ENCODE data around the gene CHGA.

CHGA gene

GRCh38 chr14:92939699-92940098 lies 16.7 kb downstream of the CHGA start:
- no peak for TF ChIP-seq CTCF (IDR thresholded peaks at IDR 0.05; ENCODE audit: low read length, missing control alignments)
- DNase-seq (ENCODE audit: low read depth), result no peak
- no peak overlapping the region for H3K4me3 ChIP-seq (replicated peaks; ENCODE audit: low read depth, low read length)

- DNase-seq (ENCODE audit: low read depth), result no peak
- no peak for TF ChIP-seq CTCF (IDR thresholded peaks at IDR 0.05; ENCODE audit: low read length, missing control alignments)
- H3K4me3 ChIP-seq (replicated peaks; ENCODE audit: low read depth, low read length), result no peak overlapping the region
Observed at GRCh38 chr14:92940543-92940942, 17.6 kb downstream of the CHGA start.

DNA sequence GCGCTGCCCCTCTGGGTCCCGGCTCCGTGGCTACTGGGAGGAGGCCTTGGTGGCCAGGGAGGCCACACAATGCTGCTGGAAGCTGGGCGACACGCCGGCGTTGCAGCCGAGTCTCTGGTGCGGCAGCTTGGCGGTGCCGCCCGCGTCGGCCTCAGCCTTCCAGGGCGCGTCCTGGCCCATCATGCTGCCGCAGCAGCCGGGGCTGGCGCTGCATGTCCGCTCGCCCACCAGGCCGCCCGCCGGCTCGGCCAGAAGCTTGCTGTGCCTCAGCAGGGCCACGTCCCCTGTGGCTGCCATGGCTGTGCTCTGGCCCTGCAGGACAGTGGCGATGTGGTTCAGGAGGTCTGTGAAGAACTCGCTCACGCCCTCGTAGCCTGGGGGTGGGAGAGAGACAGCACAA lies 18.6 kb downstream of the CHGA start:
- H3K4me3 ChIP-seq (replicated peaks; ENCODE audit: low read depth, low read length), result no peak overlapping the region
- DNase-seq (ENCODE audit: low read depth), result no peak
- TF ChIP-seq CTCF (IDR thresholded peaks at IDR 0.05; ENCODE audit: low read length, missing control alignments), result no peak

DNA sequence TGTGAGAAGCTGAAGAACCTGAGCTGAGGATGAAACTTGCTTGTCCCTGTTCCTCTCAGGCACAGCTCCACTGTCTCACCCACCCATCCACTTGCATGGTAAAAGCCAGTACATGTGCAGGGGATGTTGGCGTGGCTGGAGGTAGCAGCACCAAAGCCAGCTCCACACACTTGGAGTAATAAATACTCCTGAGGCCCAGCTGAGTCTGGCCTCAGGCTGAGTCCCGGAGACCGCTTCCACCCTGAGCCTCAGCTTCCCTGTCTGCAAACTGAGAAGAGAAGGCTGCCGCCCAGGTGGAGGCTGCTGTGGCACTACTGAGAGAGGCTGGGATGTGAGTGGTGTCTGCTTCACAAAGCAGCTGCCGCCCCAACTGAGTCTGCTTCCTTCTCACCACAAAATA lies 19.2 kb downstream of the CHGA start:
- no peak for TF ChIP-seq CTCF (IDR thresholded peaks at IDR 0.05; ENCODE audit: low read length, missing control alignments)
- DNase-seq (ENCODE audit: low read depth), result no peak
- no peak overlapping the region for H3K4me3 ChIP-seq (replicated peaks; ENCODE audit: low read depth, low read length)

- no peak for DNase-seq (ENCODE audit: low read depth)
- TF ChIP-seq CTCF (IDR thresholded peaks at IDR 0.05; ENCODE audit: low read length, missing control alignments), result no peak
- no peak overlapping the region for H3K4me3 ChIP-seq (replicated peaks; ENCODE audit: low read depth, low read length)
Observed at GRCh38 chr14:92942576-92942975, 19.6 kb downstream of the CHGA start.

GRCh38 chr14:92942976-92943710 lies 20.2 kb downstream of the CHGA start:
- H3K4me3 ChIP-seq (replicated peaks; ENCODE audit: low read depth, low read length), result no peak overlapping the region
- DNase-seq (ENCODE audit: low read depth), result no peak
- TF ChIP-seq CTCF (IDR thresholded peaks at IDR 0.05; ENCODE audit: low read length, missing control alignments), result no peak

Measured in fibroblast of pulmonary artery (primary cell).